ENCODE measurements around the gene GRIK1. TPM values are rescaled to one million over a fixed set of nuclear protein-coding genes. Genes with fewer than 3 reads are reported as not detected.
"Not testable (repeated sequence)": the region's sequence is repeated elsewhere in the genome, so short reads cannot be mapped to it uniquely, and the experiment has no call there.

GRIK1 gene
- polyA plus RNA-seq, 6 donors from 2014 or later: not detected

DNA sequence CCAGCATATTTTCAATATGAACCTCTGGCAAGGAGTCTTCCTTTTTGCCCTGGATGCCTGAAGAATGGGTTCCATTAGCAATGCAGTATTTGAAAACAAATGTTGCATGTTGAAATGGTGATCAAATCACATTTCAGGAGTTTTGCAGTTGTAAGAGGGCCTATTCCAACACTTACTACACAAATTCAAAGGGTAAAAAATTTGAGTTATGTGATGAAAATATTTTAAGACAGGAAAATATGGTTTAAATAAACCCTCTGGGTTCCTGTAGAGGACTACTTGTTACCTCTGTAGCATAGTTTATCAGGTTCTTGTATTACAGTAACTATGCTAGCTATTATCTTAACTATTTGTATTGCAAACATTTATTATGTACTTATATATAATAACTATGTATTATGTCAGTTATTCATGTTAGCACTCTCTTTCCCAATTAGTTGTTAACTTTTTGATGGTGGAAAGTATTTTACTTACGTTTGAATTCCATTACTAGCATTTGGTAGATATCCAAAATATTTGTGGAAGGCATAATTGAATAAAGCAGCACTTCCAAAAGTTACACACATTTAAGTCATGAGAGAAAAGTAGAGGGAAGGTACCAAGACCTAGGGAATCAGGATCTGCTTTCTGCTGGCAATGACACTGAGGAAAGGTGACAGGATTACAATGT lies 312.9 kb downstream of the GRIK1 start:
- no peaks in the 10 kb centered on the region for H3K36me3 Mint-ChIP-seq
- DNase-seq (no peak), ATAC-seq (ENCODE audit: low read depth in 2 of 2) (no peak)
- H3K4me3 Mint-ChIP-seq: no peak overlapping the region
- peaks cover 0 to 4% (median 0%) of the 10 kb centered on the region in 3 donors for H3K4me1 Mint-ChIP-seq
- peaks cover 0 to 7% (median 0%) of the 10 kb centered on the region in 7 donors for H3K9me3 Mint-ChIP-seq
- no peaks in the 10 kb centered on the region for H3K27me3 Mint-ChIP-seq
- no peak overlapping the region for H3K27ac Mint-ChIP-seq

- ATAC-seq (ENCODE audit: low read depth in 2 of 2): no peak
- Mint-ChIP-seq H3K27me3 (no peaks in the 10 kb centered on the region), H3K4me1 (peaks cover 0 to 4% (median 0%) of the 10 kb centered on the region in 3 donors), H3K4me3 (no peak overlapping the region), H3K9me3 (peaks cover 0 to 7% (median 0%) of the 10 kb centered on the region in 7 donors), H3K27ac (no peak overlapping the region), H3K36me3 (no peaks in the 10 kb centered on the region)
- DNase-seq: no peak
Measured at GRCh38 chr21:29625990-29626389, 313.8 kb downstream of the GRIK1 start.

DNA sequence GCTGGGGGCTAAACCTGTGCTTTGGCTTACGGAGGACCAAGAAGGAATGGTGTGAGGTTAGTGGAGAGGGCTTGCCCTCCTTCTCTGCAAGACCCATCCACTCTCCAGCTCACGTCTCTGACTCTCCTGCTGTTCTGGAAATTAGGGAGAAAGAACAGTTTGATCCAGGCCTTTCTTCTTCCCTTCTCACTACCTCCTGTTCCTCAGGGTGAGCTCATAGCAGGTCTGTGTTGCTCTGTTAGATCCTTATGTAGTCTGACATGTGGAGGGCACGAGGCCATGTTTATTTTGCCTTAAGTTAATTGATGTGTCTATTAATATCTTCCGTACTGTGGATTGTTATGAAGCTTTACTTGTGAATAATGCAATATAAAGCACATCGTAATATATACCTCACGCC lies 315.0 kb downstream of the GRIK1 start:
- no peak overlapping the region for H3K4me3 Mint-ChIP-seq
- DNase-seq (no peak), ATAC-seq (ENCODE audit: low read depth in 2 of 2) (no peak)
- H3K27me3 Mint-ChIP-seq: no peaks in the 10 kb centered on the region
- peaks cover 0 to 7% (median 0%) of the 10 kb centered on the region in 7 donors for H3K9me3 Mint-ChIP-seq
- no peaks in the 10 kb centered on the region for H3K36me3 Mint-ChIP-seq
- H3K27ac Mint-ChIP-seq: no peak overlapping the region
- peaks cover 0 to 4% (median 0%) of the 10 kb centered on the region in 3 donors for H3K4me1 Mint-ChIP-seq

- Mint-ChIP-seq H3K36me3 (no peaks in the 10 kb centered on the region), H3K4me3 (no peak overlapping the region), H3K27me3 (no peaks in the 10 kb centered on the region), H3K4me1 (peaks cover 0 to 4% (median 0%) of the 10 kb centered on the region in 3 donors), H3K9me3 (peaks cover 0 to 7% (median 3%) of the 10 kb centered on the region in 7 donors), H3K27ac (no peak overlapping the region)
- ATAC-seq (ENCODE audit: low read depth in 2 of 2): no peak
- no peak for DNase-seq
Measured at GRCh38 chr21:29621525-29621924, 318.3 kb downstream of the GRIK1 start.

DNA sequence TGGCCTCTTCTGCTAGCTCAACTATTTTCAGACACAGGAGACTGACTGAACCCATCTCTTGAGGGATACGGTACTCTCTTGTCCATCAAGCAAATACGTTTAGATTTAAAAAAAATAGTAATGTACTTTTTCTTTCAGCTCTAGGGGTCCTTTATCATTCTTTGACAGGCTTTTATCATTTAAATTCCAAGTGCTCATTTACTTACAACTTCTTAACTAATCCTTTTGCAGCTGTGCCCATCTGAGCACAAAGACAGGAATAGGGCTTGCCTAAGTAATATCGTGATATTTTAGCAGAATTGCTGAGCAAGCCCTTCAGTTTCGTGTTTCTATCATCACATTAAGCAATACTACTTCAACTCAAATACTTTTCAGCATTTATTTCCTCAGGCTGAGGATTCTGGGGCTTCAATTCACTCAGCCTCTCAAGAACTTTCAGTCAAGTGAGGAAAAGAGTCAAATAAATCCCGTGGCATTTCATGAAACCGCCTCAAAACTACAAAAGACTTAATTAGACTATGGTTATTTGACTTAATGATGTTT lies 323.5 kb downstream of the GRIK1 start:
- no peak overlapping the region for H3K27ac Mint-ChIP-seq
- H3K4me1 Mint-ChIP-seq: no peaks in the 10 kb centered on the region
- H3K4me3 Mint-ChIP-seq: no peak overlapping the region
- H3K36me3 Mint-ChIP-seq: no peaks in the 10 kb centered on the region
- ATAC-seq (ENCODE audit: low read depth in 2 of 2): no peak
- DNase-seq: no peak
- H3K9me3 Mint-ChIP-seq: peaks cover 0 to 4% (median 1%) of the 10 kb centered on the region in 7 donors
- no peaks in the 10 kb centered on the region for H3K27me3 Mint-ChIP-seq

DNA sequence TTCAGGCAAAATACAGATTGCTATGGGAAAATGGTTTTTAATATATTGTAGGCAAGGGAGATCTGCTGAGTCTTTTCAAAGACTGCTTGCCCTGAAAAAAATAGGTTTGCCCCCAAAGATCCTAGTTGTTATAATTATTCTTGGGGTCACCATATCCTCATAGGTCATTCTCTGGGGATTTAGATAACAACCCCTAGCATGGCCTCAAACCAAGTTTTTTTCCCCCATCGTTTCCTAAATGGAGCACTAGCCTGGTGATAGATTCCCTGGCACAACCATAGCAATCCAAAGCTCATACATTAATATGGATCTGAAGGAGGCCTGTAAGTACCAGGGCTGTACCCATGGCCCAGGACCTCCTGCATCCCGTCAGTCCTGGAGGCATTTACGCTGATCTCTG lies 325.9 kb downstream of the GRIK1 start:
- ATAC-seq (ENCODE audit: low read depth in 2 of 2) (no peak), DNase-seq (no peak)
- Mint-ChIP-seq H3K4me1 (no peaks in the 10 kb centered on the region), H3K4me3 (no peak overlapping the region), H3K27me3 (no peaks in the 10 kb centered on the region), H3K36me3 (no peaks in the 10 kb centered on the region), H3K27ac (no peak overlapping the region), H3K9me3 (peaks cover 0 to 4% (median 0%) of the 10 kb centered on the region in 7 donors)

GRCh38 chr21:29613021-29613420 lies 326.8 kb downstream of the GRIK1 start:
- H3K27me3 Mint-ChIP-seq: no peaks in the 10 kb centered on the region
- ATAC-seq (ENCODE audit: low read depth in 2 of 2) (no peak), DNase-seq (no peak)
- H3K36me3 Mint-ChIP-seq: no peaks in the 10 kb centered on the region
- no peak overlapping the region for H3K4me3 Mint-ChIP-seq
- H3K4me1 Mint-ChIP-seq: no peaks in the 10 kb centered on the region
- no peaks in the 10 kb centered on the region for H3K9me3 Mint-ChIP-seq
- no peak overlapping the region for H3K27ac Mint-ChIP-seq

DNA sequence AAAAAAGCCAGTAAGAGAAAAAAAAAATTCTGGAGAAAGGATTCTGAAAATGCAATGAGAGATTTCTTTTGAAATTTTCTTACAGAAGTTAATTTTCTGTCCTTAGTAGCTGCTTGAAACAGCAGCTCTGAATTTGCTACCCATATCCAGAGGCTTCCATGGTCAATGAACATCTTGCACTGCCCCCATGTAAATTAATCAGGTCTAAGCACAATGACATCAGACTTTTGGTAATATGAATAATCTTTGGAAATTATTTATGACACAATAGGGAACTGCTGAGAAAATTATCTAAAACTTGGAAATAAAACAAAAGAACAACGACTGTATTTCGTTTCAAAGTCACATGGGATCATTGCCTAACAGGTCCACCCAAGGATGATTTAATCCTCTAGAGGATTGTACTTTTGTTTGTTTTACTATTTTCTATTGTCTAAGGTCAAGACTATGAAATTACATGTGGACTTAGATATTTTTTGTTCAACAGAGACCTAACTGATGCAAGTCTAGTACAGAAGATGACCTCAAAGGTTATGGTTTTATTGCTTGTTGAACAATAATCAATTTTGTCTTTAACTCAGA lies 328.9 kb downstream of the GRIK1 start:
- Mint-ChIP-seq H3K4me3 (no peak overlapping the region), H3K36me3 (no peaks in the 10 kb centered on the region), H3K27ac (no peak overlapping the region), H3K9me3 (no peaks in the 10 kb centered on the region), H3K27me3 (no peaks in the 10 kb centered on the region), H3K4me1 (no peaks in the 10 kb centered on the region)
- ATAC-seq (ENCODE audit: low read depth in 2 of 2) (no peak), DNase-seq (no peak)

GRCh38 chr21:29606613-29607012 lies 333.2 kb downstream of the GRIK1 start:
- ATAC-seq (ENCODE audit: low read depth in 2 of 2) (no peak), DNase-seq (no peak)
- Mint-ChIP-seq H3K36me3 (no peaks in the 10 kb centered on the region), H3K4me3 (no peak overlapping the region), H3K27ac (no peak overlapping the region), H3K9me3 (no peaks in the 10 kb centered on the region), H3K27me3 (no peaks in the 10 kb centered on the region), H3K4me1 (no peaks in the 10 kb centered on the region)

DNA sequence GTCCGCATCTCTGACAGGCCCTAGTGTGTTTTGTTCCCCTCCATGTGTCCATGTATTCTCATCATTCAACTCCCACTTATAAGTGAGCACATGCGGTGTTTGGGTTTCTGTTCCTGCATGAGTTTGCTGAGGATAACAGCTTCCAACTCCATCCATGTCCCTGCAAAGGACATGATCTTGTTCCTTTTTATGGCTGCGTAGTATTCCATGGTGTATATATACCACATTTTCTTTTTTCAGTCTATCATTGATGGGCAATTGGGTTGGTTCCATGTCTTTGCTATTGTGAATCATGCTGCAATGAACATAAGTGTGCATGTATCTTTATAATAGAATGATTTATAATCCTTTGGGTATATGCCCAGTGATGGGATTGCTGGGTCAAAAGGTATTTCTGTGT lies 334.6 kb downstream of the GRIK1 start:
- not testable (repeated sequence) for H3K4me3 Mint-ChIP-seq; H3K36me3 Mint-ChIP-seq; H3K27me3 Mint-ChIP-seq; H3K4me1 Mint-ChIP-seq; DNase-seq; H3K27ac Mint-ChIP-seq; ATAC-seq (ENCODE audit: low read depth in 2 of 2); H3K9me3 Mint-ChIP-seq

DNA sequence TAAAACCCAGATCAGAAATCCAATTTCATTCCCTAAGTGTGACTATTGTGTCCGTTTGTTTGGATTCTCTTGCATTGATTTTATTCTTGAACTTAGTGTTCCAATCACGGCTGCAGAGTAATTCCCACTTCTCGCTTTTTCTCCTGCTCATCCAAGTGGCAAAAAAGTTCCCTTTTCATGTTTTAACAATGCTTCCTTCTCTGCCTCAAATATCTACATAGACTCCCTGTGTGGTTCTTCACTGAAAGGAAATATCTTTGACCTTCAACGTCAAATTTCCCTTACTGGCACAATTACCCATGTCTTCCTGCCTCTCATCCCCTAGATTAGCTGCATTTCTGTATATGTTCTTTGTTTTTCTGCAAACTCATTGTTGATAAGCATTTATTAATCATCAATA lies 335.7 kb downstream of the GRIK1 start:
- H3K9me3 Mint-ChIP-seq: no peaks in the 10 kb centered on the region
- ATAC-seq (ENCODE audit: low read depth in 2 of 2): no peak
- no peaks in the 10 kb centered on the region for H3K27me3 Mint-ChIP-seq
- DNase-seq: no peak
- no peak overlapping the region for H3K27ac Mint-ChIP-seq
- no peaks in the 10 kb centered on the region for H3K36me3 Mint-ChIP-seq
- no peak overlapping the region for H3K4me3 Mint-ChIP-seq
- H3K4me1 Mint-ChIP-seq: no peaks in the 10 kb centered on the region

GRCh38 chr21:29601047-29601446 lies 338.7 kb downstream of the GRIK1 start:
- H3K4me3 Mint-ChIP-seq: no peak overlapping the region
- H3K4me1 Mint-ChIP-seq: no peaks in the 10 kb centered on the region
- peak overlapping the region in 1 of 6 donors; percentile 60 for H3K27ac Mint-ChIP-seq
- H3K9me3 Mint-ChIP-seq: no peaks in the 10 kb centered on the region
- H3K27me3 Mint-ChIP-seq: no peaks in the 10 kb centered on the region
- ATAC-seq (ENCODE audit: low read depth in 2 of 2) (no peak), DNase-seq (no peak)
- H3K36me3 Mint-ChIP-seq: no peaks in the 10 kb centered on the region

GRCh38 chr21:29586696-29587095 lies 353.1 kb downstream of the GRIK1 start:
- Mint-ChIP-seq H3K27me3 (peaks cover 0 to 17% (median 12%) of the 10 kb centered on the region in 3 donors), H3K36me3 (no peaks in the 10 kb centered on the region), H3K4me3 (no peak overlapping the region), H3K4me1 (no peaks in the 10 kb centered on the region), H3K27ac (no peak overlapping the region), H3K9me3 (peaks cover 0 to 4% (median 0%) of the 10 kb centered on the region in 7 donors)
- no peak for ATAC-seq (ENCODE audit: low read depth in 2 of 2)
- no peak for DNase-seq

GRCh38 chr21:29585462-29585861 lies 354.3 kb downstream of the GRIK1 start:
- no peak overlapping the region for H3K4me3 Mint-ChIP-seq
- H3K27me3 Mint-ChIP-seq: peaks cover 0 to 12% (median 11%) of the 10 kb centered on the region in 3 donors
- peaks cover 0 to 4% (median 0%) of the 10 kb centered on the region in 7 donors for H3K9me3 Mint-ChIP-seq
- no peak for ATAC-seq (ENCODE audit: low read depth in 2 of 2)
- no peak overlapping the region for H3K27ac Mint-ChIP-seq
- DNase-seq: no peak
- H3K36me3 Mint-ChIP-seq: no peaks in the 10 kb centered on the region
- H3K4me1 Mint-ChIP-seq: no peaks in the 10 kb centered on the region

All from naive B cell (primary cell).